ENCODE measurements around the gene CCDC197. TPM values are rescaled to one million over a fixed set of nuclear protein-coding genes. Genes with fewer than 3 reads are reported as not detected.

CCDC197 gene
- total and polyA plus RNA-seq, 2 of the 4 experiments (the other 2 are of a cell fraction), result not detected

- no peak for TF ChIP-seq SMC3 (IDR thresholded peaks at IDR 0.05; ENCODE audit: low read depth, low read length)
- no peak overlapping the region for H2BK120ac ChIP-seq (ENCODE audit: low read depth, low read length)
- in situ Hi-C loops (cut with MboI; ENCODE audit: low sequenced_read_pairs), result no loop called here
- H3K4me2 ChIP-seq (ENCODE audit: low read depth, low read length), result no peak overlapping the region
- POLR2A ChIA-PET (ENCODE audit: unreplicated experiment), result no interaction called here
- no peak overlapping the region for H4K5ac ChIP-seq (ENCODE audit: low read depth, low read length)
- no peak overlapping the region for H2BK20ac ChIP-seq (ENCODE audit: low read depth, low read length)
- H2AFZ ChIP-seq (replicated peaks; ENCODE audit: low read length, poor library complexity), result no peak overlapping the region
- intact Hi-C loops (cut with micrococcal nuclease), result no loop called here
- DNase-seq (no peak), ATAC-seq (ENCODE audit: low read depth) (no peak)
- no peak overlapping the region for H3K18ac ChIP-seq (ENCODE audit: low read depth, low read length)
- no peak overlapping the region for H3K14ac ChIP-seq (replicated peaks; ENCODE audit: low read depth, low read length)
- H3K9me3 ChIP-seq (ENCODE audit: control insufficient read depth, insufficient read depth, low read length), result no peaks in the 10 kb centered on the region
- H4K91ac ChIP-seq (ENCODE audit: insufficient read depth, low read depth, low read length), result no peak overlapping the region
- H4K20me1 ChIP-seq (ENCODE audit: insufficient read depth, low read length), result 0 out of 2 replicates have a peak, but pooled peaks cover 4% of the 10 kb centered on the region
- peaks cover 20 to 28% of the 10 kb centered on the region in 2 experiments for H3K79me1 ChIP-seq (ENCODE audit: low read depth in 1 of 2, low read length in 2 of 2)
- H3K27me3 ChIP-seq (ENCODE audit: control insufficient read depth, insufficient read depth, low read length), result no peaks in the 10 kb centered on the region
- H3K4me3 ChIP-seq (ENCODE audit: insufficient read depth, low read depth, low read length), result no peak overlapping the region
- no peak overlapping the region for H2AK9ac ChIP-seq (replicated peaks; ENCODE audit: low read depth, low read length, poor library complexity)
- no peaks in the 10 kb centered on the region for H3K4me1 ChIP-seq (ENCODE audit: control insufficient read depth, insufficient read depth, low read length)
- H3K56ac ChIP-seq (ENCODE audit: extremely low read depth, insufficient read depth, low read length), result no peak overlapping the region
- BruUV-seq (replicated peaks), result no TSS peak
- dilution Hi-C loops (cut with HindIII; ENCODE audit: low sequenced_read_pairs, unreplicated experiment), result no loop called here
- peaks cover 73% of the 10 kb centered on the region for H3K36me3 ChIP-seq (ENCODE audit: control insufficient read depth, insufficient read depth, low read length)
- H3K27ac ChIP-seq (ENCODE audit: insufficient read depth, low read length), result no peak overlapping the region
- 98% methylated on average over 7 of the region's 7 CpGs; no CpG with 5 or more reads in 1 of the 2 experiments for WGBS, 2 experiments (ENCODE audit: extremely low coverage in 2 of 2, insufficient read length in 1 of 2)
- no peak overlapping the region for H4K8ac ChIP-seq (ENCODE audit: low read depth in 2 of 2, low read length in 2 of 2)
- no peak overlapping the region for H3K9ac ChIP-seq (ENCODE audit: low read depth, low read length)
- no peak overlapping the region for H2BK5ac ChIP-seq (ENCODE audit: low read depth, low read length, poor library complexity, severe bottlenecking)
- H3K9me1 ChIP-seq (ENCODE audit: insufficient read depth, low read length), result no peaks in the 10 kb centered on the region; the same call in 1 of the 2 replicates
- no peak overlapping the region for H2BK15ac ChIP-seq (ENCODE audit: low read depth, low read length)
- no peak overlapping the region for H2AK5ac ChIP-seq (ENCODE audit: low read depth, low read length)
- H3K4ac ChIP-seq (ENCODE audit: low read depth, low read length), result no peak overlapping the region
- CTCF ChIA-PET, result interaction anchor here (5.3 kb wide), 1 partner anchor 82 kb away, joined by 35 read pairs; no protein-coding TSS in a partner anchor
- no peak overlapping the region for H3K23ac ChIP-seq (ENCODE audit: low read depth, low read length)
Measured at GRCh38 chr14:94054936-94055335, 57.8 kb downstream of the CCDC197 start.

All from IMR-90 (cell line).